Measurements from ENCODE around the gene MAGEA10.
"Not testable (repeated sequence)": the region's sequence is repeated elsewhere in the genome, so short reads cannot be mapped to it uniquely, and the experiment has no call there.

DNA sequence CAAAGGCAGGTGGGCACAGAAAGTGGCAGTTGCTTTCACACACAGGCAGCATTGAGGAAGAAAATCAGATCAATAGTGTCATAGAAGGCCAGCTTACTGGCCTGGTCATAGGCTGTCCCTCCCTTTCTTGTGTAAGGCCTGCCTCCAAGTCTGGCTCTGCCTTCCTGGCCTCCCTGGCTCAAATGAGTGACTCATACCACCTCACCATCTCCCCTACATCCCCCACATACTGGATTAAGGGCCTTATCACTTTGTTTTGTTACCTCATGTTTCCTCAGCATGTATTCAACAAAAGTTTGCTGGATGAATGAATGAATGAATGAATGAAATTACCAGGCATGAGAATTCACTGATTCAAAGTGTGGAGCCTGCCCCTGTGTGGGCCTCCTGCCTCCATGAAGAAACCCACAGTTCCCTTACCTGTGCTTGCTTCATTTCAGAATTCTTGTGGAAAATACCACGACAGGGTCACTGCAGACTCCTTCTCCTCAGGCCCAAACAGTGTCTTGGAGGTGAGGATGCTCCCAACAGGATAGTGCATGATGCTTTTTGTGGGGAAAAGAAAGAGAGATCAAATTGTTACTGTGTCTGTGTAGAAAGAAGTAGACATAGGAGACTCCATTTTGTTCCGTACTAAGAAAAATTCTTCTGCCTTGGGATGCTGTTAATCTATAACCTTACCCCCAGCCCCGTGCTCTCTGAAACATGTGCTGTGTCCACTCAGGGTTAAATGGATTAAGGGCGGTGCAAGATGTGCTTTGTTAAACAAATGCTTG, 9.1 kb downstream of the MAGEA10 start:
- TF ChIP-seq, protein P1, sequence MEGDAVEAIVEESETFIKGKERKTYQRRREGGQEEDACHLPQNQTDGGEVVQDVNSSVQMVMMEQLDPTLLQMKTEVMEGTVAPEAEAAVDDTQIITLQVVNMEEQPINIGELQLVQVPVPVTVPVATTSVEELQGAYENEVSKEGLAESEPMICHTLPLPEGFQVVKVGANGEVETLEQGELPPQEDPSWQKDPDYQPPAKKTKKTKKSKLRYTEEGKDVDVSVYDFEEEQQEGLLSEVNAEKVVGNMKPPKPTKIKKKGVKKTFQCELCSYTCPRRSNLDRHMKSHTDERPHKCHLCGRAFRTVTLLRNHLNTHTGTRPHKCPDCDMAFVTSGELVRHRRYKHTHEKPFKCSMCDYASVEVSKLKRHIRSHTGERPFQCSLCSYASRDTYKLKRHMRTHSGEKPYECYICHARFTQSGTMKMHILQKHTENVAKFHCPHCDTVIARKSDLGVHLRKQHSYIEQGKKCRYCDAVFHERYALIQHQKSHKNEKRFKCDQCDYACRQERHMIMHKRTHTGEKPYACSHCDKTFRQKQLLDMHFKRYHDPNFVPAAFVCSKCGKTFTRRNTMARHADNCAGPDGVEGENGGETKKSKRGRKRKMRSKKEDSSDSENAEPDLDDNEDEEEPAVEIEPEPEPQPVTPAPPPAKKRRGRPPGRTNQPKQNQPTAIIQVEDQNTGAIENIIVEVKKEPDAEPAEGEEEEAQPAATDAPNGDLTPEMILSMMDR (conservative IDR thresholded peaks at IDR 0.05; ENCODE audit: low read length), result not testable (repeated sequence)
- TF ChIP-seq EZH2phosphoT487 (IDR thresholded peaks at IDR 0.05; ENCODE audit: borderline replicate concordance, low read depth, low read length), result not testable (repeated sequence)

Data from OCI-LY7 (cell line).